Measurements from ENCODE around the gene SLC12A2. TPM values are rescaled to one million over a fixed set of nuclear protein-coding genes. Genes with fewer than 3 reads are reported as not detected.

The SLC12A2 gene
- total RNA-seq = 13.9 and 14.8 TPM in 2 replicates

GRCh38 chr5:128083033-128083810, at the start of gene SLC12A2:
SLC12A2 (plus strand) TSS chr5:128083766; CDS start chr5:128083955, 189 bp downstream.

